SK-N-SH (cell line): Measurements from ENCODE around the gene ASAP2. TPM values are rescaled to one million over a fixed set of nuclear protein-coding genes. Genes with fewer than 3 reads are reported as not detected.
A peak's percentile ranks its signal among the peaks of the same experiment; 100 is the strongest.

Experiments
- CTCF ChIA-PET: fragments of 300-600, 350-600 bp; formaldehyde crosslinking; extraction: SDS; loops from one replicate; lab custom pipeline; 2021; lab: Yijun Ruan, JAX
- POLR2A ChIA-PET: fragments of 350-600 bp; sonication (Branson Sonifier 250); formaldehyde crosslinking; extraction: SDS; loops from one replicate; lab custom pipeline; 2020; ENCODE audit warnings: antibody characterized with exemption, inconsistent platforms; lab: Yijun Ruan, JAX
- DNase-seq: peaks from one replicate; pipeline ENCODE4 v3.0.0; 2012
- H2AFZ ChIP-seq: fragments of 200-600 bp; sonication (generic); 2 replicates; pipeline ENCODE4 v1.8.1; 2016; ENCODE audit warnings: antibody characterized with exemption, mild to moderate bottlenecking, low read depth
- H3F3A ChIP-seq: fragments of 200-600 bp; sonication (generic); replicated peaks from 2 replicates; pipeline ENCODE3; 2016; ENCODE audit warnings: antibody characterized with exemption, mild to moderate bottlenecking; ENCODE audit not compliant: insufficient read depth
- H3K27ac ChIP-seq, 2 experiments: fragments of 200-500 bp in 1 of 2; fragments of 200-600 bp in 1 of 2; sonication (Bioruptor generic) in 1 of 2; sonication (generic), shearing (Covaris generic) in 1 of 2; 2 replicates each; pipeline versions ENCODE4 v1.5.1 to v1.6.1; 2014 to 2016; ENCODE audit warnings: low read depth in 2 of 2, inconsistent platforms in 1 of 2, low read length in 1 of 2, mild to moderate bottlenecking in 1 of 2, mixed read lengths in 1 of 2
- H3K27me3 ChIP-seq: fragments of 200-600 bp; sonication (generic), shearing (Covaris generic); 2 replicates; pipeline ENCODE4 v1.6.1; 2016; ENCODE audit warnings: mixed run types; ENCODE audit not compliant: insufficient read depth
- H3K36me3 ChIP-seq, 2 experiments: fragments of 200-500 bp in 1 of 2; fragments of 200-600 bp in 1 of 2; sonication (Bioruptor generic) in 1 of 2; sonication (generic) in 1 of 2; replicated peaks in 1 of 2; 2 replicates each; pipeline versions ENCODE3 to v1.5.1; 2014 to 2016; ENCODE audit warnings: low read length in 1 of 2, mild to moderate bottlenecking in 1 of 2; ENCODE audit not compliant: insufficient read depth in 2 of 2, control insufficient read depth in 1 of 2
- H3K4me1 ChIP-seq, 2 experiments: fragments of 200-500 bp in 1 of 2; fragments of 200-600 bp in 1 of 2; sonication (Bioruptor generic) in 1 of 2; sonication (generic), shearing (Covaris generic) in 1 of 2; 2 replicates each; pipeline versions ENCODE4 v1.5.1 to v1.6.1; 2014 to 2016; ENCODE audit warnings: low read depth in 1 of 2, low read length in 1 of 2, mixed run types in 1 of 2; ENCODE audit not compliant: insufficient read depth in 2 of 2, control insufficient read depth in 1 of 2
- H3K4me2 ChIP-seq: fragments of 200-600 bp; sonication (generic), shearing (Covaris generic); 2 replicates; pipeline ENCODE4 v1.6.1; 2017; ENCODE audit warnings: mixed run types
- H3K4me3 ChIP-seq, 2 experiments: fragments of 200-500 bp in 1 of 2; fragments of 200-600 bp in 1 of 2; sonication (Bioruptor generic) in 1 of 2; sonication (generic), shearing (Covaris generic) in 1 of 2; 2 replicates each; pipeline versions ENCODE4 v1.5.1 to v1.8.1; 2014 to 2016; ENCODE audit warnings: low read depth in 2 of 2, inconsistent platforms in 1 of 2, low read length in 1 of 2, mild to moderate bottlenecking in 1 of 2, mixed read lengths in 1 of 2, moderate library complexity in 1 of 2
- H3K79me2 ChIP-seq: fragments of 200-600 bp; sonication (generic); 2 replicates; pipeline ENCODE4 v1.8.1; 2017; ENCODE audit warnings: mild to moderate bottlenecking; ENCODE audit not compliant: insufficient read depth
- H3K9ac ChIP-seq: fragments of 200-600 bp; sonication (generic); 2 replicates; pipeline ENCODE4 v1.6.1; 2017; ENCODE audit warnings: mixed run types
- H3K9me2 ChIP-seq: fragments of 200-600 bp; sonication (generic); 2 replicates; pipeline ENCODE4 v1.6.1; 2017; ENCODE audit warnings: mixed run types
- H3K9me3 ChIP-seq: fragments of 200-600 bp; sonication (generic); 2 replicates; pipeline ENCODE4 v1.6.1; 2017; ENCODE audit warnings: mixed run types, mild to moderate bottlenecking, moderate library complexity
- H4K20me1 ChIP-seq: fragments of 200-600 bp; sonication (generic); 2 replicates; pipeline ENCODE4 v1.6.1; 2017; ENCODE audit warnings: mild to moderate bottlenecking, mixed run types; ENCODE audit not compliant: insufficient read depth
- CTCF ChIP-seq: fragments of 200-600 bp; sonication (generic); IDR thresholded peaks from 2 replicates; pipeline ENCODE4 v1.6.1; 2017; ENCODE audit warnings: antibody characterized with exemption, mild to moderate bottlenecking, moderate library complexity
- EP300 ChIP-seq, 2 experiments: IDR thresholded peaks; 2 replicates each; pipeline versions ENCODE4 v1.4.0 to v1.6.1; 2012; ENCODE audit warnings: borderline replicate concordance in 1 of 2, low read depth in 1 of 2, low read length in 1 of 2
- EZH2phosphoT487 ChIP-seq: fragments of 200-600 bp; sonication (generic); IDR thresholded peaks from 2 replicates; pipeline ENCODE4 v1.6.1; 2017; ENCODE audit warnings: low read depth, mixed run types, mild to moderate bottlenecking, antibody characterized with exemption, moderate library complexity, borderline replicate concordance
- GABPA ChIP-seq: IDR thresholded peaks from 2 replicates; pipeline ENCODE4 v1.4.0; 2012; ENCODE audit warnings: low read depth, mild to moderate bottlenecking
- GATA2 ChIP-seq: sonication (generic); formaldehyde crosslinking; IDR thresholded peaks from 2 replicates; pipeline ENCODE4 v1.5.0; 2020; ENCODE audit warnings: mild to moderate bottlenecking, missing genetic modification reagents
- IRF3 ChIP-seq: fragments of 150-350 bp; IDR thresholded peaks from 2 replicates; pipeline ENCODE4 v1.6.1; 2016; ENCODE audit warnings: mild to moderate bottlenecking, low read depth, low read length
- MEF2A ChIP-seq: IDR thresholded peaks from 2 replicates; pipeline ENCODE4 v1.4.0; 2012; ENCODE audit warnings: low read depth, borderline replicate concordance
- NFIC ChIP-seq: IDR thresholded peaks from 2 replicates; pipeline ENCODE4 v1.4.0; 2012; ENCODE audit warnings: borderline replicate concordance
- POLR2AphosphoS5 ChIP-seq: IDR thresholded peaks from 2 replicates; pipeline ENCODE4 v1.6.1; 2012; ENCODE audit warnings: low read depth, low read length
- RCOR1 ChIP-seq: fragments of 150-350 bp; IDR thresholded peaks from 2 replicates; pipeline ENCODE4 v1.6.1; 2017; ENCODE audit warnings: antibody characterized with exemption, low read length
- REST ChIP-seq: IDR thresholded peaks from 2 replicates; pipeline ENCODE4 v1.6.1; 2012; ENCODE audit warnings: mild to moderate bottlenecking, low read depth, low read length, moderate library complexity
- RXRA ChIP-seq: IDR thresholded peaks from 2 replicates; pipeline ENCODE4 v1.4.0; 2012; ENCODE audit warnings: low read depth, mild to moderate bottlenecking, borderline replicate concordance
- SIN3A ChIP-seq: IDR thresholded peaks from 2 replicates; pipeline ENCODE4 v1.6.1; 2012; ENCODE audit warnings: low read depth, mild to moderate bottlenecking, low read length, moderate library complexity, borderline replicate concordance
- TAF1 ChIP-seq: IDR thresholded peaks from 2 replicates; pipeline ENCODE4 v1.6.1; 2012; ENCODE audit warnings: low read depth, mild to moderate bottlenecking, low read length, moderate library complexity, borderline replicate concordance
- TCF12 ChIP-seq: IDR thresholded peaks from 2 replicates; pipeline ENCODE4 v1.4.0; 2012
- USF1 ChIP-seq: IDR thresholded peaks from 2 replicates; pipeline ENCODE4 v1.4.0; 2012; ENCODE audit warnings: low read depth, borderline replicate concordance
- YY1 ChIP-seq: IDR thresholded peaks from 2 replicates; pipeline ENCODE4 v1.4.0; 2012; ENCODE audit warnings: low read depth, mild to moderate bottlenecking
- whole genome bisulfite sequencing: methylation state at CpG from one replicate; pipeline ENCODE4 v1.1.6; 2017; ENCODE audit warnings: low lambda C conversion rate; 5-methylcytosine and 5-hydroxymethylcytosine counted together
- polyA plus RNA-seq, 3 experiments: library from polyadenylated mRNA; depleted of rRNA; stranded (reverse); fragments of >200 nt; gene quantifications; 2 replicates each; pipeline ENCODE4 v1.2.3, GENCODE V29; 2012

ASAP2 gene
- polyA plus RNA-seq, 1 of the 3 experiments (the other 2 are of a cell fraction) = 37.9 TPM

GRCh38 chr2:9311488-9311887, 104.9 kb downstream of the ASAP2 start (continued):
- TF ChIP-seq RCOR1 (peak; percentile 83), CTCF (no peak), GABPA (no peak), POLR2AphosphoS5 (no peak), SIN3A (no peak), EZH2phosphoT487 (no peak)

- peak overlapping the region; percentile 91 to 99 for H3K27ac ChIP-seq
- H3K4me1 ChIP-seq = peaks cover 44 to 49% of the 10 kb centered on the region in 2 experiments
- H3K27me3 ChIP-seq = no peaks in the 10 kb centered on the region
- no peaks in the 10 kb centered on the region; the same call in 1 of the 2 replicates for H4K20me1 ChIP-seq
- no peak overlapping the region for H2AFZ ChIP-seq
- ChIA-PET POLR2A (no interaction called here), CTCF (interaction anchor here (0.9 to 1.0 kb wide), 2 partner anchors 8 to 25 kb away, joined by 3 read pairs; no protein-coding TSS in a partner anchor)
- peaks cover 3 to 5% of the 10 kb centered on the region in 2 experiments for H3K36me3 ChIP-seq
- peak overlapping the region; percentile 71; the same call in 1 of the 2 replicates for H3K9ac ChIP-seq
- H3K9me3 ChIP-seq = no peaks in the 10 kb centered on the region
- DNase-seq = no peak
- H3F3A ChIP-seq = peaks cover 36% of the 10 kb centered on the region
- 95% methylated on average over 6 of the region's 6 CpGs for WGBS
- H3K79me2 ChIP-seq = peaks cover 88% of the 10 kb centered on the region
- TF ChIP-seq USF1 = no peak
- TF ChIP-seq YY1 = no peak
- no peak for TF ChIP-seq EZH2phosphoT487
- no peak for TF ChIP-seq REST
- no peak for TF ChIP-seq RCOR1
- no peak for TF ChIP-seq NFIC
- TF ChIP-seq TAF1 = no peak
- TF ChIP-seq IRF3 = no peak
- TF ChIP-seq MEF2A = no peak
- no peak for TF ChIP-seq TCF12
- TF ChIP-seq GATA2 = no peak
- no peak for TF ChIP-seq EP300 (IDR thresholded peaks at IDR 0.05; ENCODE audit: borderline replicate concordance in 1 of 2, low read depth in 1 of 2, low read length in 1 of 2)
- TF ChIP-seq RXRA = no peak
- no peak for TF ChIP-seq SIN3A
- TF ChIP-seq, all 33 proteins: peak for 0
- H3K4me2 ChIP-seq = no peak overlapping the region
- no peak overlapping the region for H3K4me3 ChIP-seq
- H3K9me2 ChIP-seq = no peaks in the 10 kb centered on the region
Observed at GRCh38 chr2:9312591-9312990, 106.0 kb downstream of the ASAP2 start.
